Kidney (tissue), 14 donors: Measurements from ENCODE around the gene KIF21B. TPM values are rescaled to one million over a fixed set of nuclear protein-coding genes. Genes with fewer than 3 reads are reported as not detected.
A peak's percentile ranks its signal among the peaks of the same experiment; 100 is the strongest.

Experiments used
- DNase-seq, 5 donors: peaks; one replicate each; pipeline ENCODE4 v3.0.0-alpha.2; 2013 to 2020
- FAIRE-seq: peaks from 2 replicates; lab custom pipeline; 2012; peaks lifted over from hg19 to GRCh38; lab: Jason Lieb, UNC
- H3K27ac ChIP-seq, 2 donors: one replicate each; pipeline ENCODE4 v1.7.0; 2013; ENCODE audit warnings: low read depth in 2 of 2, low read length in 2 of 2, inconsistent platforms in 1 of 2
- H3K27me3 ChIP-seq: one replicate; pipeline ENCODE4 v1.7.1; 2013; ENCODE audit warnings: low read length, inconsistent platforms; ENCODE audit not compliant: control insufficient read depth, insufficient read depth
- H3K36me3 ChIP-seq, 3 donors: one replicate each; pipeline versions ENCODE4 v1.7.0 to v1.7.1; 2013; ENCODE audit warnings: low read length in 3 of 3, control low read depth in 1 of 3, inconsistent platforms in 1 of 3; ENCODE audit not compliant: insufficient read depth in 3 of 3, control insufficient read depth in 2 of 3
- H3K4me1 ChIP-seq, 3 donors: one replicate each; pipeline versions ENCODE4 v1.7.0 to v1.7.1; 2013; ENCODE audit warnings: low read length in 3 of 3, inconsistent platforms in 1 of 3, low read depth in 1 of 3; ENCODE audit not compliant: control insufficient read depth in 2 of 3, insufficient read depth in 2 of 3
- H3K4me3 ChIP-seq, 3 donors: one replicate each; pipeline versions ENCODE4 v1.7.0 to v1.8.1; 2013; ENCODE audit warnings: low read length in 3 of 3, control low read depth in 1 of 3, inconsistent platforms in 1 of 3
- H3K9ac ChIP-seq, 3 donors: one replicate each; pipeline versions ENCODE4 v1.7.0 to v1.7.1; 2013; ENCODE audit warnings: low read length in 3 of 3, control low read depth in 1 of 3, inconsistent platforms in 1 of 3
- H3K9me3 ChIP-seq, 3 donors: one replicate each; pipeline versions ENCODE4 v1.7.0 to v1.7.1; 2013; ENCODE audit warnings: low read length in 3 of 3, control low read depth in 1 of 3, inconsistent platforms in 1 of 3; ENCODE audit not compliant: control insufficient read depth in 2 of 3, insufficient read depth in 1 of 3
- CTCF ChIP-seq: IDR thresholded peaks from 3 replicates; pipeline ENCODE4 v1.5.1; 2012; ENCODE audit warnings: mild to moderate bottlenecking, moderate library complexity, borderline replicate concordance; ENCODE audit not compliant: insufficient read depth; ENCODE audit errors: extremely low read depth
- intact Hi-C: fragments of 100-400 bp; cut with DNase I; formaldehyde crosslinking; loops from one replicate; pipeline ENCODE4 v1.11.1; 2022
- polyA plus RNA-seq: library from polyadenylated mRNA; stranded (reverse); fragments of 350-450 nt; fragmentation: Illumina TruSeq; extraction: RNeasy Lipid Tissue Mini Kit (QIAGEN cat#74804); gene quantifications from one replicate; pipeline ENCODE4 v1.2.3, GENCODE V29; 2014; ENCODE audit warnings: low read depth, low replicate concordance; ENCODE audit not compliant: insufficient read depth
- total RNA-seq: library from RNA; stranded (reverse); fragmentation: NEBNext Ultra II Directional; extraction: Animal tissue kit (Norgen Biotek cat#: 25700); gene quantifications from one replicate; pipeline ENCODE4 v1.2.1, GENCODE V29; 2021
- donor health status: control.
- donor health status: control.
- donor health status: control.
- donor health status: control.
- donor health status: control.
- donor health status: DM: yes; HTN: yes; CAD: no.
- donor health status: Normal renal cell carcinoma (clear cell type).

The KIF21B gene
- total and polyA plus RNA-seq, 2 donors from 2014 or later = 0.19 to 5.6 TPM

GRCh38 chr1:201016943-201017827 is 6.3 kb downstream of the KIF21B start:
- Histone ChIP-seq H3K9me3 (no peaks in the 10 kb centered on the region), H3K27ac (no peak overlapping the region), H3K36me3 (no peaks in the 10 kb centered on the region), H3K4me3 (no peak overlapping the region), H3K27me3 (no peaks in the 10 kb centered on the region), H3K9ac (no peak overlapping the region), H3K4me1 (peaks cover 0 to 14% (median 0%) of the 10 kb centered on the region in 3 donors)
- DNase-seq (peak in 1 of 5 donors; percentile 66), FAIRE-seq (no peak)
- no peak for TF ChIP-seq CTCF
- intact Hi-C loops = no loop called here

- Histone ChIP-seq H3K27me3 (no peaks in the 10 kb centered on the region), H3K27ac (no peak overlapping the region), H3K9ac (no peak overlapping the region), H3K36me3 (no peaks in the 10 kb centered on the region), H3K4me3 (no peak overlapping the region), H3K9me3 (no peaks in the 10 kb centered on the region), H3K4me1 (peaks cover 0 to 14% (median 0%) of the 10 kb centered on the region in 3 donors)
- peak in 4 of 5 donors; percentile 48 to 79 (median 64) for DNase-seq
- no peak for FAIRE-seq
- TF ChIP-seq CTCF = no peak
- intact Hi-C loops = no loop called here
Measured at GRCh38 chr1:201016211-201016651, 7.3 kb downstream of the KIF21B start.

DNA sequence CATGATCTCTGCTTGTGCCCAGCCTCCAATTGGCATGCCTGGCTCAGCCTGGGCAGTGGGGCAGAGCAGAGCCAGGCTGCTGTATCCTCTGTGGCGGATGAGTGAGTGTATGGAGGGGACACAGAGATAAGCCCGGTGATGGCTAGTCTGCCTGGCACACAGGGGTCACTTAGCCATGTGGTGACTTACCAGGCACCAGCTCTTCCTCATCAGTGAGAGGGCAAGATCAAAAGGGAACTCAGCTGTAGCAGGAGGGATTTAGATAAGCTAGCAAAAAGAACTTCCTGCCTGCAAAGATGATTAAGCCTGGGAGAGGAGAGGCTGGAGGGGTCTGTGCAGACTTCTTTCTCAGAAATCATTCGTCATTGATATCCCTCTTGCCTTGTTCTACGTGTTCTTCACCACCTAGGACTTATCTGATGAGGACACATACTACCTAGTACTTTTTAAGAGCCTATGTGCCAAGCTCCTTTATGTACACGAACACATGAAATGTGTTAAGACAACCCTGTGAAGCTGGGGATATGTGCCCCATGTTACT is 7.9 kb downstream of the KIF21B start:
- FAIRE-seq (no peak), DNase-seq (peak in 1 of 5 donors; percentile 18)
- H3K4me3 ChIP-seq = no peak overlapping the region
- H3K27me3 ChIP-seq = no peaks in the 10 kb centered on the region
- no peaks in the 10 kb centered on the region for H3K9me3 ChIP-seq
- no peaks in the 10 kb centered on the region for H3K36me3 ChIP-seq
- intact Hi-C loops = no loop called here
- TF ChIP-seq CTCF = no peak
- no peak overlapping the region for H3K27ac ChIP-seq
- H3K4me1 ChIP-seq = peaks cover 0 to 11% (median 0%) of the 10 kb centered on the region in 3 donors
- H3K9ac ChIP-seq = no peak overlapping the region
